ENCODE results near the gene LMX1B. TPM values are rescaled to one million over a fixed set of nuclear protein-coding genes. Genes with fewer than 3 reads are reported as not detected.

Gene LMX1B
- total RNA-seq, 6 donors from 2014 or later, result 0.14 to 0.40 TPM; not detected in 4

GRCh38 chr9:126661122-126661520, 47.4 kb downstream of the LMX1B start:
- no peaks in the 10 kb centered on the region for H3K36me3 ChIP-seq
- H3K27me3 ChIP-seq, result peaks cover 0 to 11% (median 2%) of the 10 kb centered on the region in 4 donors
- H3K4me1 ChIP-seq, result peaks cover 0 to 19% (median 10%) of the 10 kb centered on the region in 4 donors
- 88 to 91% methylated on average over 6 to 15 of the region's 17 CpGs for WGBS, 2 donors
- no peaks in the 10 kb centered on the region for H3K9me3 ChIP-seq
- no peak overlapping the region for H3K27ac ChIP-seq
- TF ChIP-seq POLR2AphosphoS5 (IDR thresholded peaks at IDR 0.05) (no peak), POLR2A (IDR thresholded peaks at IDR 0.05) (no peak), CTCF (IDR thresholded peaks at IDR 0.05) (no peak), EP300 (IDR thresholded peaks at IDR 0.05) (no peak)
- no peak overlapping the region for H3K4me3 ChIP-seq
- ATAC-seq (ENCODE audit: low FRiP score in 2 of 2), result no peak
- peak in 1 of 2 donors; percentile 70 for DNase-seq

GRCh38 chr9:126661521-126662251, 48.0 kb downstream of the LMX1B start:
- no peaks in the 10 kb centered on the region for H3K9me3 ChIP-seq
- peaks cover 0 to 19% (median 10%) of the 10 kb centered on the region in 4 donors for H3K4me1 ChIP-seq
- no peaks in the 10 kb centered on the region for H3K36me3 ChIP-seq
- H3K27ac ChIP-seq, result no peak overlapping the region
- peaks cover 0 to 11% (median 2%) of the 10 kb centered on the region in 4 donors for H3K27me3 ChIP-seq
- no peak for ATAC-seq (ENCODE audit: low FRiP score in 2 of 2)
- 57 to 71% methylated on average over 4 to 12 of the region's 15 CpGs for WGBS, 2 donors
- TF ChIP-seq CTCF (IDR thresholded peaks at IDR 0.05) (no peak), POLR2AphosphoS5 (IDR thresholded peaks at IDR 0.05) (no peak), POLR2A (IDR thresholded peaks at IDR 0.05) (no peak), EP300 (IDR thresholded peaks at IDR 0.05) (no peak)
- peak in 1 of 2 donors; percentile 61 for DNase-seq
- H3K4me3 ChIP-seq, result no peak overlapping the region

- DNase-seq, result no peak
- WGBS, 2 donors, result 33 to 36% methylated on average over 5 to 7 of the region's 7 CpGs
- H3K27ac ChIP-seq, result no peak overlapping the region
- TF ChIP-seq POLR2AphosphoS5 (IDR thresholded peaks at IDR 0.05), result no peak
- TF ChIP-seq CTCF (IDR thresholded peaks at IDR 0.05), result no peak
- no peak for TF ChIP-seq POLR2A (IDR thresholded peaks at IDR 0.05)
- TF ChIP-seq EP300 (IDR thresholded peaks at IDR 0.05), result no peak
- no peaks in the 10 kb centered on the region for H3K36me3 ChIP-seq
- H3K27me3 ChIP-seq, result peaks cover 0 to 13% (median 2%) of the 10 kb centered on the region in 4 donors
- H3K9me3 ChIP-seq, result no peaks in the 10 kb centered on the region
- H3K4me1 ChIP-seq, result peaks cover 0 to 19% (median 10%) of the 10 kb centered on the region in 4 donors
- no peak overlapping the region for H3K4me3 ChIP-seq
- no peak for ATAC-seq (ENCODE audit: low FRiP score in 2 of 2)
These were observed 49.9 kb downstream of the LMX1B start for GRCh38 chr9:126663661-126664072.

- Histone ChIP-seq H3K4me1 (peaks cover 0 to 19% (median 10%) of the 10 kb centered on the region in 4 donors), H3K4me3 (no peak overlapping the region), H3K9me3 (no peaks in the 10 kb centered on the region), H3K27ac (no peak overlapping the region), H3K27me3 (peaks cover 0 to 18% (median 2%) of the 10 kb centered on the region in 4 donors), H3K36me3 (no peaks in the 10 kb centered on the region)
- ATAC-seq (ENCODE audit: low FRiP score in 2 of 2) (no peak), DNase-seq (no peak)
- TF ChIP-seq CTCF (IDR thresholded peaks at IDR 0.05), result no peak
- TF ChIP-seq POLR2A (IDR thresholded peaks at IDR 0.05), result no peak
- TF ChIP-seq POLR2AphosphoS5 (IDR thresholded peaks at IDR 0.05), result no peak
- TF ChIP-seq EP300 (IDR thresholded peaks at IDR 0.05), result no peak
- WGBS, 2 donors, result 12 to 13% methylated on average over 14 to 25 of the region's 25 CpGs
These were observed 51.3 kb downstream of the LMX1B start for GRCh38 chr9:126664900-126665643.

All from upper lobe of left lung (tissue), 6 donors.